Spinal cord (tissue), 10 donors: Measurements from ENCODE around the gene NAALADL2. TPM values are rescaled to one million over a fixed set of nuclear protein-coding genes. Genes with fewer than 3 reads are reported as not detected.

Experiments
- DNase-seq, 6 donors: peaks; one replicate each; pipeline versions ENCODE4 v3.0.0 to v3.0.0-alpha.2; 2013 to 2015; ENCODE audit warnings: low spot score in 6 of 6, low read depth in 4 of 6
- H3K27ac ChIP-seq: one replicate; pipeline ENCODE4 v1.5.1; 2013; ENCODE audit warnings: low read depth, low read length, control low read depth
- H3K27me3 ChIP-seq: one replicate; pipeline ENCODE4 v1.6.1; 2013; ENCODE audit warnings: low read length; ENCODE audit not compliant: control insufficient read depth, insufficient read depth
- H3K36me3 ChIP-seq: one replicate; pipeline ENCODE4 v1.6.1; 2013; ENCODE audit warnings: low read length; ENCODE audit not compliant: control insufficient read depth, insufficient read depth
- H3K4me1 ChIP-seq: one replicate; pipeline ENCODE4 v1.6.1; 2013; ENCODE audit warnings: low read length; ENCODE audit not compliant: control insufficient read depth, insufficient read depth
- H3K4me3 ChIP-seq: one replicate; pipeline ENCODE4 v1.5.1; 2013; ENCODE audit warnings: low read depth, low read length, control low read depth
- H3K9me3 ChIP-seq: one replicate; pipeline ENCODE4 v1.6.1; 2013; ENCODE audit warnings: low read length; ENCODE audit not compliant: control insufficient read depth, insufficient read depth
- WGBS: methylation state at CpG from one replicate; pipeline ENCODE4 v1.1.5; 2013; ENCODE audit warnings: missing lambda C conversion rate; ENCODE audit not compliant: insufficient coverage; 5-methylcytosine and 5-hydroxymethylcytosine counted together
- polyA plus RNA-seq, 2 donors: library from polyadenylated mRNA; unstranded; fragments of 120-200 nt; gene quantifications; one replicate each; pipeline ENCODE4 v1.2.1, GENCODE V29; 2013; ENCODE audit not compliant: insufficient read length in 2 of 2
- total RNA-seq, 2 donors: library from RNA; depleted of rRNA in 1 of 2; stranded (reverse); fragments of 120-200 nt in 1 of 2; fragments of >200 nt in 1 of 2; gene quantifications; one replicate each; pipeline versions ENCODE4 v1.2.3 to v1.2.4, GENCODE V29; 2013 to 2014
- donor health status: healthy.

NAALADL2 gene
- total and polyA plus RNA-seq, 4 donors, result 2.9 to 24.4 (median 11.1) TPM

GRCh38 chr3:174854987-174855386 lies 4.1 kb upstream of the NAALADL2 start:
- DNase-seq, result peak in 1 of 6 donors; percentile 14
- H3K27ac ChIP-seq, result no peak overlapping the region
- WGBS, result 100% methylated on average over 1 of the region's 7 CpGs

GRCh38 chr3:174857301-174857700 lies 1.8 kb upstream of the NAALADL2 start:
- H3K4me3 ChIP-seq, result no peak overlapping the region
- H3K36me3 ChIP-seq, result no peaks in the 10 kb centered on the region
- no peaks in the 10 kb centered on the region for H3K4me1 ChIP-seq
- WGBS, result no CpG with 5 or more reads among the region's 3 CpGs
- no peaks in the 10 kb centered on the region for H3K9me3 ChIP-seq
- DNase-seq, result no peak
- no peaks in the 10 kb centered on the region for H3K27me3 ChIP-seq
- no peak overlapping the region for H3K27ac ChIP-seq

More at GRCh38 chr3:174854987-174855386, 4.1 kb upstream of the NAALADL2 start:
- no peak overlapping the region for H3K4me3 ChIP-seq
- H3K4me1 ChIP-seq, result no peaks in the 10 kb centered on the region
- no peaks in the 10 kb centered on the region for H3K27me3 ChIP-seq
- no peaks in the 10 kb centered on the region for H3K9me3 ChIP-seq
- no peaks in the 10 kb centered on the region for H3K36me3 ChIP-seq

- Histone ChIP-seq H3K4me3 (no peak overlapping the region), H3K27ac (no peak overlapping the region), H3K4me1 (no peaks in the 10 kb centered on the region), H3K27me3 (no peaks in the 10 kb centered on the region), H3K36me3 (no peaks in the 10 kb centered on the region), H3K9me3 (no peaks in the 10 kb centered on the region)
- DNase-seq, result no peak
- no CpG with 5 or more reads among the region's 1 CpG for WGBS
Measured at GRCh38 chr3:174858353-174858752, 781 bp upstream of the NAALADL2 start.

- Histone ChIP-seq H3K4me3 (no peak overlapping the region), H3K36me3 (no peaks in the 10 kb centered on the region), H3K27ac (no peak overlapping the region), H3K9me3 (no peaks in the 10 kb centered on the region), H3K4me1 (no peaks in the 10 kb centered on the region), H3K27me3 (no peaks in the 10 kb centered on the region)
- WGBS, result no CpG with 5 or more reads among the region's 3 CpGs
- no peak for DNase-seq
Measured at GRCh38 chr3:174859756-174860155, 622 bp downstream of the NAALADL2 start.

GRCh38 chr3:174862101-174862500 lies 3.0 kb downstream of the NAALADL2 start:
- H3K4me3 ChIP-seq, result no peak overlapping the region
- no peaks in the 10 kb centered on the region for H3K9me3 ChIP-seq
- no peak overlapping the region for H3K27ac ChIP-seq
- H3K36me3 ChIP-seq, result no peaks in the 10 kb centered on the region
- no CpG with 5 or more reads among the region's 3 CpGs for WGBS
- DNase-seq, result no peak
- H3K27me3 ChIP-seq, result no peaks in the 10 kb centered on the region
- H3K4me1 ChIP-seq, result no peaks in the 10 kb centered on the region

GRCh38 chr3:174862666-174863065 lies 3.5 kb downstream of the NAALADL2 start:
- no peaks in the 10 kb centered on the region for H3K36me3 ChIP-seq
- H3K4me1 ChIP-seq, result no peaks in the 10 kb centered on the region
- no peak overlapping the region for H3K4me3 ChIP-seq
- no CpG with 5 or more reads among the region's 3 CpGs for WGBS
- no peaks in the 10 kb centered on the region for H3K9me3 ChIP-seq
- no peaks in the 10 kb centered on the region for H3K27me3 ChIP-seq
- no peak overlapping the region for H3K27ac ChIP-seq
- no peak for DNase-seq

GRCh38 chr3:174863488-174863887 lies 4.4 kb downstream of the NAALADL2 start:
- no peak for DNase-seq
- Histone ChIP-seq H3K27me3 (no peaks in the 10 kb centered on the region), H3K9me3 (no peaks in the 10 kb centered on the region), H3K27ac (no peak overlapping the region), H3K36me3 (no peaks in the 10 kb centered on the region), H3K4me1 (no peaks in the 10 kb centered on the region), H3K4me3 (no peak overlapping the region)

- Histone ChIP-seq H3K4me1 (no peaks in the 10 kb centered on the region), H3K9me3 (no peaks in the 10 kb centered on the region), H3K4me3 (no peak overlapping the region), H3K27me3 (no peaks in the 10 kb centered on the region), H3K36me3 (no peaks in the 10 kb centered on the region), H3K27ac (no peak overlapping the region)
- peak in 1 of 6 donors; percentile 20 for DNase-seq
- 76% methylated on average over 7 of the region's 7 CpGs for WGBS
Measured at GRCh38 chr3:174869448-174869847, 10.3 kb downstream of the NAALADL2 start.

GRCh38 chr3:174873832-174874657 lies 14.9 kb downstream of the NAALADL2 start:
- WGBS, result no CpG with 5 or more reads among the region's 3 CpGs
- Histone ChIP-seq H3K27ac (no peak overlapping the region), H3K4me3 (no peak overlapping the region), H3K27me3 (no peaks in the 10 kb centered on the region), H3K9me3 (no peaks in the 10 kb centered on the region), H3K4me1 (no peaks in the 10 kb centered on the region), H3K36me3 (no peaks in the 10 kb centered on the region)
- peak in 1 of 6 donors; percentile 59 for DNase-seq

GRCh38 chr3:174882789-174883188 lies 23.7 kb downstream of the NAALADL2 start:
- no peaks in the 10 kb centered on the region for H3K36me3 ChIP-seq
- H3K4me1 ChIP-seq, result no peaks in the 10 kb centered on the region
- no peak overlapping the region for H3K27ac ChIP-seq
- no peaks in the 10 kb centered on the region for H3K27me3 ChIP-seq
- WGBS, result 100% methylated on average over 1 of the region's 6 CpGs
- H3K4me3 ChIP-seq, result no peak overlapping the region
- DNase-seq, result no peak
- no peaks in the 10 kb centered on the region for H3K9me3 ChIP-seq
